Right lung (tissue), 10 donors: ENCODE data around the gene USP37. TPM values are rescaled to one million over a fixed set of nuclear protein-coding genes. Genes with fewer than 3 reads are reported as not detected.

Experiments used
- DNase-seq, 2 donors: peaks; one replicate each; pipeline ENCODE4 v3.0.0-alpha.2; 2013
- long read RNA-seq, 8 donors: transcript quantifications; one replicate each; lab custom pipeline, GENCODE V29; 2026
- polyA plus RNA-seq, 5 donors: library from polyadenylated mRNA; unstranded; fragments of 120-200 nt; gene quantifications; one replicate each; pipeline versions ENCODE4 v1.2.1 to v1.2.3, GENCODE V29; 2013; ENCODE audit warnings: inconsistent platforms in 1 of 5, low replicate concordance in 1 of 5; ENCODE audit not compliant: insufficient read length in 5 of 5, insufficient read depth in 1 of 5

The USP37 gene
- 10 to 100 TPM; 10.5 to 20.1 (median 17.7) TPM for polyA plus RNA-seq
- long read RNA-seq, donor 1, full-length matches to known transcripts = 1 of 1 reads
- long read RNA-seq, donor 1, partial matches to known transcripts = 0 of 1 reads
- long read RNA-seq, donor 1, other reads (novel, unspliced or antisense) = 0 of 1 reads
- long read RNA-seq, donor 2 = 0 reads
- long read RNA-seq, donor 3 = 0 reads
- long read RNA-seq, donor 4, full-length matches to known transcripts = 1 of 1 reads
- long read RNA-seq, donor 4, partial matches to known transcripts = 0 of 1 reads
- long read RNA-seq, donor 4, other reads (novel, unspliced or antisense) = 0 of 1 reads
- long read RNA-seq, donor 5, full-length matches to known transcripts = 1 of 1 reads
- long read RNA-seq, donor 5, partial matches to known transcripts = 0 of 1 reads
- long read RNA-seq, donor 5, other reads (novel, unspliced or antisense) = 0 of 1 reads
- long read RNA-seq, donor 6, full-length matches to known transcripts = 2 of 2 reads
- long read RNA-seq, donor 6, partial matches to known transcripts = 0 of 2 reads
- long read RNA-seq, donor 6, other reads (novel, unspliced or antisense) = 0 of 2 reads
- long read RNA-seq, donor 7, full-length matches to known transcripts = 1 of 20 reads
- long read RNA-seq, donor 7, partial matches to known transcripts = 5 of 20 reads
- long read RNA-seq, donor 7, other reads (novel, unspliced or antisense) = 14 of 20 reads
- long read RNA-seq, donor 8 = 0 reads

- peak; percentile 98 for DNase-seq
Measured at GRCh38 chr2:218568190-218569037, at the start of gene USP37, which contains the start of gene CNOT9. Gene USP37, minus strand, starts transcription at chr2:218568351. Its CDS starts 9,698 bp downstream, at chr2:218558653. Gene CNOT9, plus strand, starts transcription at chr2:218568839. Its CDS starts 116 bp downstream, at chr2:218568955.

- no peak for DNase-seq
Measured at GRCh38 chr2:218615868-218616315, 47.7 kb upstream of the USP37 start.

- peak; percentile 21 to 43 for DNase-seq
Measured at GRCh38 chr2:218607436-218608115, 39.4 kb upstream of the USP37 start, which contains the start of gene PLCD4. Gene PLCD4, plus strand, starts transcription at chr2:218607899. Its CDS starts 7,841 bp downstream, at chr2:218615740.

GRCh38 chr2:218605432-218605831 lies 37.3 kb upstream of the USP37 start:
- peak; percentile 19 to 20 for DNase-seq

- DNase-seq = no peak
Measured at GRCh38 chr2:218585541-218585940, 17.4 kb upstream of the USP37 start.

GRCh38 chr2:218583983-218584850 lies 16.1 kb upstream of the USP37 start:
- DNase-seq = no peak

- DNase-seq = no peak
Measured at GRCh38 chr2:218582076-218582475, 13.9 kb upstream of the USP37 start.

GRCh38 chr2:218578272-218578877 lies 10.2 kb upstream of the USP37 start:
- no peak for DNase-seq

GRCh38 chr2:218577482-218578220 lies 9.5 kb upstream of the USP37 start:
- DNase-seq = no peak

GRCh38 chr2:218576854-218577253 lies 8.7 kb upstream of the USP37 start:
- DNase-seq = no peak

- DNase-seq = no peak
Measured at GRCh38 chr2:218570850-218571249, 2.7 kb upstream of the USP37 start.

- peak in 1 of 2 donors; percentile 31 for DNase-seq
Measured at GRCh38 chr2:218569661-218570500, 1.7 kb upstream of the USP37 start.

GRCh38 chr2:218569038-218569431 lies 884 bp upstream of the USP37 start:
- DNase-seq = peak; percentile 54 to 56

GRCh38 chr2:218567797-218568189 lies 358 bp downstream of the USP37 start:
- peak in 1 of 2 donors; percentile 23 for DNase-seq

- DNase-seq = no peak
Measured at GRCh38 chr2:218566296-218566695, 1.9 kb downstream of the USP37 start.

- no peak for DNase-seq
Measured at GRCh38 chr2:218564056-218564455, 4.1 kb downstream of the USP37 start.

- DNase-seq = no peak
Measured at GRCh38 chr2:218558986-218559385, 9.2 kb downstream of the USP37 start.

GRCh38 chr2:218557941-218558340 lies 10.2 kb downstream of the USP37 start:
- no peak for DNase-seq
